ENCODE data around the gene SPTBN1. TPM values are rescaled to one million over a fixed set of nuclear protein-coding genes. Genes with fewer than 3 reads are reported as not detected.

SPTBN1 gene
- total RNA-seq, 1 donor from 2014 or later, result 554 TPM

- intact Hi-C loops (cut with DNase I), result no loop called here
- DNase-seq (ENCODE audit: low spot score), result no peak
Observed at GRCh38 chr2:54577944-54578647, 122.0 kb downstream of the SPTBN1 start.

- intact Hi-C loops (cut with DNase I), result no loop called here
- DNase-seq (ENCODE audit: low spot score), result no peak
Observed at GRCh38 chr2:54578648-54579045, 122.5 kb downstream of the SPTBN1 start.

GRCh38 chr2:54579061-54579681 is 123.0 kb downstream of the SPTBN1 start:
- intact Hi-C loops (cut with DNase I), result no loop called here
- DNase-seq (ENCODE audit: low spot score), result no peak

GRCh38 chr2:54579682-54580620 is 123.8 kb downstream of the SPTBN1 start:
- intact Hi-C loops (cut with DNase I), result no loop called here
- DNase-seq (ENCODE audit: low spot score), result no peak

- intact Hi-C loops (cut with DNase I), result no loop called here
- no peak for DNase-seq (ENCODE audit: low spot score)
Observed at GRCh38 chr2:54581326-54582039, 125.4 kb downstream of the SPTBN1 start.

- intact Hi-C loops (cut with DNase I), result no loop called here
- DNase-seq (ENCODE audit: low spot score), result no peak
Observed at GRCh38 chr2:54582987-54583386, 126.9 kb downstream of the SPTBN1 start.

- DNase-seq (ENCODE audit: low spot score), result no peak
- intact Hi-C loops (cut with DNase I), result no loop called here
Observed at GRCh38 chr2:54584598-54584997, 128.5 kb downstream of the SPTBN1 start.

- no peak for DNase-seq (ENCODE audit: low spot score)
- intact Hi-C loops (cut with DNase I), result no loop called here
Observed at GRCh38 chr2:54585136-54585733, 129.1 kb downstream of the SPTBN1 start.

- no peak for DNase-seq (ENCODE audit: low spot score)
- intact Hi-C loops (cut with DNase I), result no loop called here
Observed at GRCh38 chr2:54586062-54586461, 129.9 kb downstream of the SPTBN1 start.

- intact Hi-C loops (cut with DNase I), result no loop called here
- no peak for DNase-seq (ENCODE audit: low spot score)
Observed at GRCh38 chr2:54586494-54586893, 130.4 kb downstream of the SPTBN1 start.

- intact Hi-C loops (cut with DNase I), result no loop called here
- no peak for DNase-seq (ENCODE audit: low spot score)
Observed at GRCh38 chr2:54587171-54588016, 131.3 kb downstream of the SPTBN1 start.

- intact Hi-C loops (cut with DNase I), result no loop called here
- no peak for DNase-seq (ENCODE audit: low spot score)
Observed at GRCh38 chr2:54588244-54588899, 132.2 kb downstream of the SPTBN1 start.

- DNase-seq (ENCODE audit: low spot score), result no peak
- intact Hi-C loops (cut with DNase I), result no loop called here
Observed at GRCh38 chr2:54589038-54589339, 132.9 kb downstream of the SPTBN1 start.

GRCh38 chr2:54589340-54590215 is 133.5 kb downstream of the SPTBN1 start:
- DNase-seq (ENCODE audit: low spot score), result no peak
- intact Hi-C loops (cut with DNase I), result no loop called here

- DNase-seq (ENCODE audit: low spot score), result no peak
- intact Hi-C loops (cut with DNase I), result no loop called here
Observed at GRCh38 chr2:54590216-54591120, 134.3 kb downstream of the SPTBN1 start.

GRCh38 chr2:54591551-54591950 is 135.4 kb downstream of the SPTBN1 start:
- intact Hi-C loops (cut with DNase I), result no loop called here
- no peak for DNase-seq (ENCODE audit: low spot score)
